Measurements from ENCODE around the gene FLT1.

DNA sequence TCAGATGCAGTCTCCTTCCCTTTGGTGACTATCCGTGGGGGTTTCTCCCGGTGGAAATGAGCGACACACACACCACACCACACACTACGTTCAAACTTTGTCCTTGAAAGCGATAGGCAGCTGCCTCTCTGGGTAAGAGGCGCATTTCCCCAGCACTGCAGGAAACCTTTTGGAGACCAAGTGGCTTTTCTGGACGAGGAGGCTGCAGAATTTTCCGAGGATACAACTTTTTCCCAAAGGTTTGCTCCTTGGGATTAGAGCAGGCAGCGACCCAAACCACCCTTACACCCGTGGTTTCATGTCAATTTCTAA is 38.2 kb upstream of the FLT1 start:
- TF ChIP-seq, protein P1, sequence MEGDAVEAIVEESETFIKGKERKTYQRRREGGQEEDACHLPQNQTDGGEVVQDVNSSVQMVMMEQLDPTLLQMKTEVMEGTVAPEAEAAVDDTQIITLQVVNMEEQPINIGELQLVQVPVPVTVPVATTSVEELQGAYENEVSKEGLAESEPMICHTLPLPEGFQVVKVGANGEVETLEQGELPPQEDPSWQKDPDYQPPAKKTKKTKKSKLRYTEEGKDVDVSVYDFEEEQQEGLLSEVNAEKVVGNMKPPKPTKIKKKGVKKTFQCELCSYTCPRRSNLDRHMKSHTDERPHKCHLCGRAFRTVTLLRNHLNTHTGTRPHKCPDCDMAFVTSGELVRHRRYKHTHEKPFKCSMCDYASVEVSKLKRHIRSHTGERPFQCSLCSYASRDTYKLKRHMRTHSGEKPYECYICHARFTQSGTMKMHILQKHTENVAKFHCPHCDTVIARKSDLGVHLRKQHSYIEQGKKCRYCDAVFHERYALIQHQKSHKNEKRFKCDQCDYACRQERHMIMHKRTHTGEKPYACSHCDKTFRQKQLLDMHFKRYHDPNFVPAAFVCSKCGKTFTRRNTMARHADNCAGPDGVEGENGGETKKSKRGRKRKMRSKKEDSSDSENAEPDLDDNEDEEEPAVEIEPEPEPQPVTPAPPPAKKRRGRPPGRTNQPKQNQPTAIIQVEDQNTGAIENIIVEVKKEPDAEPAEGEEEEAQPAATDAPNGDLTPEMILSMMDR (IDR thresholded peaks at IDR 0.05) = no peak
- TF ChIP-seq EP300 (IDR thresholded peaks at IDR 0.05) = no peak
- no peak for TF ChIP-seq POLR2AphosphoS5 (IDR thresholded peaks at IDR 0.05)
